Neural progenitor cell (in vitro differentiated cells): ENCODE results near the gene COPS7B. TPM values are rescaled to one million over a fixed set of nuclear protein-coding genes. Genes with fewer than 3 reads are reported as not detected.

Experiments
- DNase-seq: peaks from one replicate; pipeline ENCODE4 v3.0.0-alpha.2; 2016; ENCODE audit warnings: low spot score
- H2AFZ ChIP-seq: fragments of 200-600 bp; sonication (generic); replicated peaks from 2 replicates; pipeline ENCODE4 v1.6.1; 2016; ENCODE audit warnings: antibody characterized with exemption
- H3F3A ChIP-seq: fragments of 200-600 bp; sonication (generic); 2 replicates; pipeline ENCODE4 v1.6.1; 2016; ENCODE audit warnings: antibody characterized with exemption, low read depth
- H3K27ac ChIP-seq: fragments of 200-600 bp; sonication (generic); 2 replicates; pipeline ENCODE4 v1.5.1; 2016; ENCODE audit warnings: mild to moderate bottlenecking
- H3K27me3 ChIP-seq: fragments of 200-600 bp; sonication (generic); 2 replicates; pipeline ENCODE4 v1.6.1; 2016; ENCODE audit warnings: mild to moderate bottlenecking, moderate library complexity
- H3K36me3 ChIP-seq: fragments of 200-600 bp; sonication (generic); 2 replicates; pipeline ENCODE4 v1.5.1; 2016
- H3K4me1 ChIP-seq: fragments of 200-600 bp; sonication (generic); 2 replicates; pipeline ENCODE4 v1.6.1; 2016; ENCODE audit warnings: mixed run types
- H3K4me2 ChIP-seq: fragments of 200-600 bp; sonication (generic); 2 replicates; pipeline ENCODE4 v1.6.1; 2016
- H3K4me3 ChIP-seq: fragments of 200-600 bp; sonication (generic); 2 replicates; pipeline ENCODE4 v1.5.1; 2016
- H3K79me2 ChIP-seq: fragments of 200-600 bp; sonication (generic); 2 replicates; pipeline ENCODE4 v1.6.1; 2016; ENCODE audit warnings: low read depth
- H3K9ac ChIP-seq: fragments of 200-600 bp; sonication (generic); 2 replicates; pipeline ENCODE4 v1.6.1; 2016
- H3K9me3 ChIP-seq: fragments of 200-600 bp; sonication (generic); 2 replicates; pipeline ENCODE4 v1.5.1; 2016; ENCODE audit warnings: low read depth
- H4K20me1 ChIP-seq: fragments of 200-600 bp; sonication (generic); 2 replicates; pipeline ENCODE4 v1.6.1; 2016; ENCODE audit warnings: low read depth
- H3K27ac Mint-ChIP-seq: 3 replicates; pipeline ENCODE4 v1.8.0; 2021; ENCODE audit warnings: mixed read lengths
- H3K27me3 Mint-ChIP-seq: 2 replicates; pipeline ENCODE4 v1.8.0; 2022; ENCODE audit warnings: low read depth, mild to moderate bottlenecking, inconsistent platforms, moderate library complexity, mixed read lengths; ENCODE audit not compliant: insufficient read depth
- H3K36me3 Mint-ChIP-seq: 3 replicates; pipeline ENCODE4 v1.8.0; 2021; ENCODE audit warnings: mixed read lengths
- H3K4me1 Mint-ChIP-seq: 3 replicates; pipeline ENCODE4 v1.8.0; 2021; ENCODE audit warnings: mixed read lengths
- H3K4me3 Mint-ChIP-seq: 3 replicates; pipeline ENCODE4 v1.8.0; 2021; ENCODE audit warnings: mild to moderate bottlenecking, moderate library complexity, mixed read lengths
- H3K9me3 Mint-ChIP-seq: 3 replicates; pipeline ENCODE4 v1.8.0; 2020; ENCODE audit warnings: mixed read lengths
- EZH2 ChIP-seq: fragments of 200-600 bp; sonication (generic); IDR thresholded peaks from 2 replicates; pipeline ENCODE4 v1.6.1; 2017; ENCODE audit warnings: antibody characterized with exemption, mild to moderate bottlenecking, moderate library complexity
- EZH2phosphoT487 ChIP-seq: fragments of 200-600 bp; sonication (generic); IDR thresholded peaks from 2 replicates; pipeline ENCODE4 v1.6.1; 2017; ENCODE audit warnings: antibody characterized with exemption
- total RNA-seq: library from RNA; depleted of rRNA; stranded (reverse); fragments of >200 nt; gene quantifications from 2 replicates; pipeline ENCODE4 v1.2.3, GENCODE V29; 2015; ENCODE audit warnings: low replicate concordance
- TF ChIP-seq, protein P1 (sequence below): fragments of 200-600 bp; sonication (generic); IDR thresholded peaks from 2 replicates; pipeline ENCODE4 v1.5.1; 2017; ENCODE audit warnings: antibody characterized with exemption, mild to moderate bottlenecking

The COPS7B gene
- total RNA-seq, 1 donor from 2014 or later: 63.3 TPM

DNA sequence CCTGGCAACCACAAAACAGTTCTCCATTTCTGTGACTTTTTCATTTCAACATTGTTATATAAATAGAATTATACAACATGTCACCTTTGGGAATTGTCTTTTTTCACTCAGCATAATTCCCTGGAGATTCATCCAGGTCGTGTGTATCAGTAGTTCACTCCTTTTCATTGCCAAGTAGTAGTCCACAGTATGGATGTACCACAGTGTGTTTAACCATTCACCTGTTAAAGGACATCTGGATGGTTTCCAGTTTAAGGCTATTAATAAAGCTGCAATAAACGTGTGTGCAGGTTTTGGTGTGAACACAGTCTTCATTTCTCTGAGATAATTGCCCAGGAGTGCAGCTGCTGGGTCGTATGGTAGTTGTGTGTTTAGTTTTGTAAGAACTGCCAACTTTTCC lies 35.7 kb downstream of the COPS7B start:
- no peak overlapping the region for H3K9ac ChIP-seq
- no peak overlapping the region for H3K4me3 ChIP-seq
- no peak for DNase-seq
- no peaks in the 10 kb centered on the region for H3K79me2 ChIP-seq
- no peaks in the 10 kb centered on the region for H3K36me3 ChIP-seq
- H3K36me3 Mint-ChIP-seq: no peaks in the 10 kb centered on the region
- no peaks in the 10 kb centered on the region for H4K20me1 ChIP-seq
- H3K4me1 ChIP-seq: no peaks in the 10 kb centered on the region
- peaks cover 6% of the 10 kb centered on the region for H3K9me3 ChIP-seq
- no peaks in the 10 kb centered on the region for H3F3A ChIP-seq
- H3K27ac Mint-ChIP-seq: no peak overlapping the region
- TF ChIP-seq EZH2phosphoT487: no peak
- TF ChIP-seq, protein P1, sequence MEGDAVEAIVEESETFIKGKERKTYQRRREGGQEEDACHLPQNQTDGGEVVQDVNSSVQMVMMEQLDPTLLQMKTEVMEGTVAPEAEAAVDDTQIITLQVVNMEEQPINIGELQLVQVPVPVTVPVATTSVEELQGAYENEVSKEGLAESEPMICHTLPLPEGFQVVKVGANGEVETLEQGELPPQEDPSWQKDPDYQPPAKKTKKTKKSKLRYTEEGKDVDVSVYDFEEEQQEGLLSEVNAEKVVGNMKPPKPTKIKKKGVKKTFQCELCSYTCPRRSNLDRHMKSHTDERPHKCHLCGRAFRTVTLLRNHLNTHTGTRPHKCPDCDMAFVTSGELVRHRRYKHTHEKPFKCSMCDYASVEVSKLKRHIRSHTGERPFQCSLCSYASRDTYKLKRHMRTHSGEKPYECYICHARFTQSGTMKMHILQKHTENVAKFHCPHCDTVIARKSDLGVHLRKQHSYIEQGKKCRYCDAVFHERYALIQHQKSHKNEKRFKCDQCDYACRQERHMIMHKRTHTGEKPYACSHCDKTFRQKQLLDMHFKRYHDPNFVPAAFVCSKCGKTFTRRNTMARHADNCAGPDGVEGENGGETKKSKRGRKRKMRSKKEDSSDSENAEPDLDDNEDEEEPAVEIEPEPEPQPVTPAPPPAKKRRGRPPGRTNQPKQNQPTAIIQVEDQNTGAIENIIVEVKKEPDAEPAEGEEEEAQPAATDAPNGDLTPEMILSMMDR: no peak
- no peak for TF ChIP-seq EZH2
- H2AFZ ChIP-seq: no peak overlapping the region
- no peaks in the 10 kb centered on the region for H3K27me3 Mint-ChIP-seq
- peaks cover 4% of the 10 kb centered on the region for H3K4me1 Mint-ChIP-seq
- peaks cover 7% of the 10 kb centered on the region for H3K9me3 Mint-ChIP-seq
- no peak overlapping the region for H3K4me2 ChIP-seq
- no peak overlapping the region for H3K27ac ChIP-seq
- no peak overlapping the region for H3K4me3 Mint-ChIP-seq
- no peaks in the 10 kb centered on the region for H3K27me3 ChIP-seq

DNA sequence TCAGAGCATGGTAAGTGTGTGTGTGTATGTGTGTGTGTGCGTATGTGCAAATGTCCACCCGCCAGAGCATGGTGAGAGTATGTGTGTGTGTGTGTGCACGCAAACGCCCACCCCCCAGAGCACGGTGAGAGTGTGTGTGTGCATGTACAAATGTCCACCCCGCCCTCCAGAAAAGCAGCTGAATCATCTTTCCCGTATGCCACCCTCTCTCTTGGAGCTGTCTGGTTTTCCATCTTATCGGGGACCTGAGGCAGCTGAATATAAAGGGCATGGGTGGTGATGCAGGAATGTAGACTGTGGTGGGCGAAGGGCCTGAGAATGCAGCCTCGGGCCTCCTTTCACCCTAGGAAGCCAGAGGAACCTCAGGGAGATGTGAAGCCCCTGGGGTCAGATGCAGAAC lies 66.9 kb downstream of the COPS7B start:
- Mint-ChIP-seq H3K27ac (no peak overlapping the region), H3K4me1 (no peaks in the 10 kb centered on the region), H3K36me3 (no peaks in the 10 kb centered on the region), H3K4me3 (no peak overlapping the region), H3K27me3 (no peaks in the 10 kb centered on the region), H3K9me3 (peaks cover 8% of the 10 kb centered on the region)
- no peak overlapping the region for H3K27ac ChIP-seq
- H2AFZ ChIP-seq: no peak overlapping the region
- no peaks in the 10 kb centered on the region for H3K36me3 ChIP-seq
- no peaks in the 10 kb centered on the region for H3K4me1 ChIP-seq
- H3K27me3 ChIP-seq: no peaks in the 10 kb centered on the region
- H3K79me2 ChIP-seq: no peaks in the 10 kb centered on the region
- no peaks in the 10 kb centered on the region for H4K20me1 ChIP-seq
- no peak for DNase-seq
- H3K9me3 ChIP-seq: no peaks in the 10 kb centered on the region
- no peak overlapping the region for H3K4me3 ChIP-seq
- TF ChIP-seq EZH2 (no peak), EZH2phosphoT487 (no peak)
- TF ChIP-seq, protein P1: no peak
- H3K4me2 ChIP-seq: no peak overlapping the region
- H3K9ac ChIP-seq: no peak overlapping the region
- no peaks in the 10 kb centered on the region for H3F3A ChIP-seq

DNA sequence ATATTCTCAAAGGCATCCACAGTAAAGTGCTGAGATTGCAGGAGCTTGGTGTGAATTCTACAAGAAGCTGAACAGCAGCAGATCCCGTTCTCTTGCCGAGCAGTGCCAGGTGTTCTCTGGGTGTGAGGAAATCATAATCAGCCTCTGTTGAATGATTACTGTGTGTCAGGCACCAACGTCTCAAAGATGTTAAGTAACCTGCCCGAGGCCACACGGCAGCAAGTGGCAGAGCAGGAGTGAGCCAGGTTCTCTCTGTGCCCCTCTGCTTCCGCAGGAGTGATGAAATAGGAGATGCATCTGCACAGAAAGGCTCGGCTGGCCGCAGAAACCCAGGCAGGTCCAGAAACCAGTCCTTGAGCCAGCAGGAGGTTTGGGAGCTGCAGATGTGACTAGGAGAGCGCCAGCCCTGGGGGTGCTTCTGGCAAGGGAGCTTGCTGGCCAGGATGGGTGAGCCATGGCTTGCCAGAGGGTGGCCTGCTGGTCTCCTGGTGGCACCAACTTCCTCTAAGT lies 68.4 kb downstream of the COPS7B start:
- H3K36me3 ChIP-seq: no peaks in the 10 kb centered on the region
- TF ChIP-seq EZH2phosphoT487 (no peak), EZH2 (no peak)
- TF ChIP-seq, protein P1: no peak
- no peaks in the 10 kb centered on the region for H3K4me1 ChIP-seq
- no peaks in the 10 kb centered on the region for H3K9me3 ChIP-seq
- no peaks in the 10 kb centered on the region for H3K27me3 ChIP-seq
- no peaks in the 10 kb centered on the region for H3K9me3 Mint-ChIP-seq
- H4K20me1 ChIP-seq: no peaks in the 10 kb centered on the region
- no peak overlapping the region for H3K27ac Mint-ChIP-seq
- DNase-seq: no peak
- no peak overlapping the region for H3K4me3 Mint-ChIP-seq
- H3K36me3 Mint-ChIP-seq: no peaks in the 10 kb centered on the region
- H3K4me2 ChIP-seq: no peak overlapping the region
- no peaks in the 10 kb centered on the region for H3F3A ChIP-seq
- H3K4me3 ChIP-seq: no peak overlapping the region
- no peaks in the 10 kb centered on the region for H3K79me2 ChIP-seq
- H2AFZ ChIP-seq: no peak overlapping the region
- H3K27me3 Mint-ChIP-seq: peaks cover 3% of the 10 kb centered on the region
- no peak overlapping the region for H3K27ac ChIP-seq
- no peaks in the 10 kb centered on the region for H3K4me1 Mint-ChIP-seq
- H3K9ac ChIP-seq: no peak overlapping the region
